Anterior cingulate cortex (tissue), 58 donors: ENCODE data around the gene IL17F.
A peak's percentile ranks its signal among the peaks of the same experiment; 100 is the strongest.

ENCODE experiments used
- DNase-seq, 58 donors: peaks; one replicate each; lab custom pipeline; 2025; lab: John Stamatoyannopoulos, UW

IL17F gene

DNA sequence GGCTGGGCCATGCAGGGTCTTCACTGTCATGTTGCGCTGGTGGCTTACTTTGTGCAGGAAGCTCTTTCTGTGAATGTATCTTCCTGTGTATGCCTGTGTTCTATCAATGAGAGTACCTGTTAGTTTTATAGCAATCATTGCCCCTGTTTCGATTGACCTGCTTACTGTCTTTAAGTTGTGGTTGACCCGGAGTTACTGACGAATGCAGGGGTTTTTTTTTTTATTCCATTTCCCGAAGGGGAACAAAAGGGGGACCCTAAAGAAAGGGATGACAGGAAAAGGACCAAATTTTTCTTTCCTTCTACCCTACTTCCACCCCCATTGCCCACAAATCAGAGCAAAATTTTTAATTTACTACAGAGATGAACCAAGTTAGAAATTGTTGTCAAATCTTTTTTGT lies at the start of gene IL17F:
Gene IL17F (minus strand): TSS at position 101 of the 400 bp plus-strand sequence. CDS start 71 bp downstream, at position 30.
- DNase-seq: no peak

DNA sequence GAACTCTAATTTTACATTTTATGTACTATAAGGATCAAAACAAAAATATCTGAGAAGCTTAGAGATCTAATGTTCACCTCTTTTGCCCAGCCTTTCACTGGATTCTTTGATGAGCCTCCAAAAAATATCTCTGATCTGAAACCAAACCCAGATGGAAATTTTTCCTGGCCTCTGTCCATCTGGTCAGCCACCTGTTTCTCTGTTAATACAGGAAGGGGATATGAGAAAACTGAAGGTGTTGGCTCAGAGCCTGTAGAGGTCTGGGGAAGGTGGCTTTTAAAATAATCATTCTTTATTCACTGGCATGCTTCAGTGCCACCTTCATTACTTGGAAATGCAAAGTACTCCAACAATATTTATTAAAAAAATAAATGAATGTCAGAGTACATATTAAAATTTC lies 48.8 kb upstream of the IL17F start:
- no peak for DNase-seq

GRCh38 chr6:52288841-52289240 lies 44.5 kb upstream of the IL17F start:
- no peak for DNase-seq

- DNase-seq: no peak
Measured at GRCh38 chr6:52288216-52288615, 43.9 kb upstream of the IL17F start.

- DNase-seq: peak in 41 of 58 donors; percentile 3 to 74 (median 32)
Measured at GRCh38 chr6:52286798-52287432, 42.6 kb upstream of the IL17F start.

- DNase-seq: peak in 1 of 58 donors; percentile 53
Measured at GRCh38 chr6:52285177-52286068, 41.1 kb upstream of the IL17F start.

GRCh38 chr6:52284460-52285176 lies 40.3 kb upstream of the IL17F start, which contains the start of gene MCM3:
Gene MCM3 (minus strand): TSS chr6:52284742. CDS start chr6:52284674, 68 bp downstream.
- DNase-seq: peak; percentile 76 to 99 (median 98)

GRCh38 chr6:52284131-52284459 lies 39.8 kb upstream of the IL17F start:
- peak in 2 of 58 donors; percentile 31 to 44 for DNase-seq

DNA sequence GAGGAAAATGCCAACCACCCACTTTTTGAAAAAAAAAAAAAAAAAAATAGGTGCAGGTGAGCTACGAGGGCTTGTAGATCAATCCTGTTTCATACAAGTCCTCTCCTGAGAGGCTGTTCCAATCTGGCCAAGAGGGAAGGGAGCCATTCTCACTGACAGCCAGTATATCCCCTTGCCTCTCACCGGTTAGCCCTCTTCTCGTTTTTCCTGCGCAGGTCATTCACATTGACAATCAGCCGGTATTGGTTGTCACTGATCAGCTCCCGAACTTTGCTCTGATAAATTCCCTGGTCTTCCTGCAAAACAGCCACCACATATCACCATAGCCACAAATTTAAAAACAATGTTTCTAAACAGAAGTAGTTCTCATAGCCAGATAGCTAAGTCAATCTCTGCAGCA lies 38.8 kb upstream of the IL17F start:
- DNase-seq: no peak

DNA sequence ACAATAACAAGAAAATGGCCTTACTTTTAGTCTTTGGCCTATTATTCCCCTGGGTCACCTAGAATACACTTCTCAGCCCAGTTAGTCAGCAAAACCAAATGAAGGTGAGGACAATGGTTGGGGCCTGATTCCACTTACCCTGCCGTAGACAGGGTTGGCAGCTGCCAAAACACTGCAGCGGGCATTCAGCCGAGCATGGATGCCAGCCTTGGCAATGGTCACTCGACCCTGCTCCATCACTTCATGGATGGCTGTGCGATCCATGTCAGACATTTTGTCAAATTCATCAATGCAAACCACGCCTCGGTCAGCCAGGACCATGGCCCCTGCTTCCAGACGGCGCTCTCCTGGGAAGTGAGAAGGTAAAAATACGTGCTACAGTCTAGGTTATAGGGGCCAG lies 31.8 kb upstream of the IL17F start:
- DNase-seq: no peak

GRCh38 chr6:52271852-52272460 lies 27.7 kb upstream of the IL17F start:
- DNase-seq: no peak

GRCh38 chr6:52263709-52264540 lies 19.6 kb upstream of the IL17F start:
- DNase-seq: peak in 53 of 58 donors; percentile 2 to 72 (median 37)

- no peak for DNase-seq
Measured at GRCh38 chr6:52262620-52263344, 18.5 kb upstream of the IL17F start.

DNA sequence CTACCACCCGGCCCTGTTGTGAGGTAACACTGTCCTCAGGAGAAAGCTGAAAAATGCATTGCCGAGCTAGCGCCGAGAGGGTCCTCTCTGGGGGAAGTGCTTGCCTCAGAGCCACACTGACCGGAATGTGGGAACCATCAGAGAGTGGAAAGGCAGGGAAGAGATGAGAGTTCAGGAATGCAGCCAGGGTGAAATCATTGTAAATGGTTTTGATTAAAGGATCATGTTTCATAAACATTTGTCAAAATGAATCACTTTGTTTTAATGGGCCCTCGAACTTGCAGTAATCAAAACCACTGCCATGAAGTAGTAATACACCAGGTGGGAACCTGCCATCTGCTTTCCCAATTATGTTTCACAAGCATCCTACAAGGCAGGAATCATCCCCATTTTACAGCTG lies 16.9 kb upstream of the IL17F start:
- no peak for DNase-seq

GRCh38 chr6:52260634-52261033 lies 16.3 kb upstream of the IL17F start:
- DNase-seq: no peak

- DNase-seq: no peak
Measured at GRCh38 chr6:52255434-52255833, 11.1 kb upstream of the IL17F start.

- no peak for DNase-seq
Measured at GRCh38 chr6:52254731-52255378, 10.6 kb upstream of the IL17F start.

- DNase-seq: no peak
Measured at GRCh38 chr6:52253494-52253893, 9.2 kb upstream of the IL17F start.

DNA sequence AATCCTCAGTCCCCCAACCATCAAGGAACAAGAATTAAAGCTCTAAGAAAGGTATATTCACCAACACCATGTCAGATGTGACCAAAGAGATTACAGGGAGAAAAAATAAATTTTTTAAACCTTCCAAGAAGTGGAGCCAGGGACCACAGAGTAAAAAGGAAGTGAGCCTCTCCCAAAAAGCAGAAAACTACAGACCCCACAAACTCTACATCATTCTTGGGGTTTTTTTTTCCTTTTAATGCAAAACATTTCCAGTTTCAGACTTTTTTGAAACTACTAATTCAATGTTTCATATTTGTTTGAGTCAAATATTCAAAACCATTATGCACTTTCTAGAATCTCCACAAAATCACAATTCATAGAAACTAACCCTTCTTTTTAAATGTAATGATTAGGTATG lies 6.8 kb upstream of the IL17F start:
- DNase-seq: no peak
